IMR-90 (cell line): ENCODE data around the gene PRICKLE2. TPM values are rescaled to one million over a fixed set of nuclear protein-coding genes. Genes with fewer than 3 reads are reported as not detected.

Source experiments
- ATAC-seq: fragments of 200-7000 bp; cut with Tn5 transposase; 2 replicates; pipeline ENCODE4 v1.9.1; 2020; ENCODE audit warnings: low read depth, mild to moderate bottlenecking, moderate library complexity
- BruUV-seq: library from RNA; stranded (reverse); fragments of 400-500 nt; replicated peaks from 2 replicates; lab custom pipeline; 2021; lab: Mats Ljungman, UMichigan
- CTCF ChIA-PET: fragments of 300-600 bp; formaldehyde crosslinking; extraction: SDS; loops from one replicate; lab custom pipeline; 2021; ENCODE audit warnings: antibody characterized with exemption; lab: Yijun Ruan, JAX
- POLR2A ChIA-PET: fragments of 300-600 bp; sonication (Branson Sonifier 250); formaldehyde crosslinking; loops from one replicate; lab custom pipeline; 2022; ENCODE audit warnings: antibody characterized with exemption; ENCODE audit not compliant: unreplicated experiment; lab: Charles Lee
- DNase-seq: peaks from one replicate; pipeline ENCODE4 v3.0.0; 2013
- H2AFZ ChIP-seq: replicated peaks from 2 replicates; pipeline ENCODE3; 2013; ENCODE audit warnings: low read length, mild to moderate bottlenecking; ENCODE audit not compliant: poor library complexity
- H2AK5ac ChIP-seq: 2 replicates; pipeline ENCODE4 v1.6.1; 2013; ENCODE audit warnings: low read depth, low read length, inconsistent platforms
- H2AK9ac ChIP-seq: replicated peaks from 2 replicates; pipeline ENCODE3; 2013; ENCODE audit warnings: mild to moderate bottlenecking, low read depth, low read length, moderate library complexity; ENCODE audit not compliant: poor library complexity
- H2BK120ac ChIP-seq: 2 replicates; pipeline ENCODE4 v1.6.1; 2013; ENCODE audit warnings: low read depth, low read length, inconsistent platforms
- H2BK15ac ChIP-seq: 3 replicates; pipeline ENCODE4 v1.6.1; 2013; ENCODE audit warnings: low read depth, low read length, inconsistent platforms
- H2BK20ac ChIP-seq: 2 replicates; pipeline ENCODE4 v1.6.1; 2013; ENCODE audit warnings: low read depth, mild to moderate bottlenecking, inconsistent platforms, low read length, moderate library complexity
- H2BK5ac ChIP-seq: 2 replicates; pipeline ENCODE4 v1.6.1; 2013; ENCODE audit warnings: mild to moderate bottlenecking, low read depth, low read length, inconsistent platforms; ENCODE audit not compliant: poor library complexity, severe bottlenecking
- H3K14ac ChIP-seq: replicated peaks from 2 replicates; pipeline ENCODE4 v1.6.1; 2013; ENCODE audit warnings: low read depth, low read length, inconsistent platforms
- H3K18ac ChIP-seq: 2 replicates; pipeline ENCODE4 v1.6.1; 2013; ENCODE audit warnings: low read depth, low read length, control low read depth
- H3K23ac ChIP-seq: 2 replicates; pipeline ENCODE4 v1.6.1; 2013; ENCODE audit warnings: low read depth, low read length, inconsistent platforms
- H3K27ac ChIP-seq: 2 replicates; pipeline ENCODE4 v1.5.1; 2013; ENCODE audit warnings: mild to moderate bottlenecking, control low read depth, low read length; ENCODE audit not compliant: insufficient read depth
- H3K27me3 ChIP-seq: 2 replicates; pipeline ENCODE4 v1.6.1; 2013; ENCODE audit warnings: low read length; ENCODE audit not compliant: control insufficient read depth, insufficient read depth
- H3K36me3 ChIP-seq: 2 replicates; pipeline ENCODE4 v1.6.1; 2013; ENCODE audit warnings: low read length, mixed read lengths; ENCODE audit not compliant: control insufficient read depth, insufficient read depth
- H3K4ac ChIP-seq: 2 replicates; pipeline ENCODE4 v1.6.1; 2013; ENCODE audit warnings: low read depth, low read length, inconsistent platforms
- H3K4me1 ChIP-seq: 2 replicates; pipeline ENCODE4 v1.6.1; 2013; ENCODE audit warnings: low read length, mixed read lengths; ENCODE audit not compliant: control insufficient read depth, insufficient read depth
- H3K4me2 ChIP-seq: 2 replicates; pipeline ENCODE4 v1.6.1; 2013; ENCODE audit warnings: low read depth, mild to moderate bottlenecking, control low read depth, low read length, moderate library complexity
- H3K4me3 ChIP-seq: 2 replicates; pipeline ENCODE4 v1.5.1; 2013; ENCODE audit warnings: low read depth, mild to moderate bottlenecking, control low read depth, low read length, moderate library complexity; ENCODE audit not compliant: insufficient read depth
- H3K56ac ChIP-seq: 2 replicates; pipeline ENCODE4 v1.6.1; 2013; ENCODE audit warnings: low read length, inconsistent platforms; ENCODE audit not compliant: insufficient read depth; ENCODE audit errors: extremely low read depth
- H3K79me1 ChIP-seq, 2 experiments: 2 replicates each; pipeline ENCODE4 v1.6.1; 2013; ENCODE audit warnings: low read length in 2 of 2, inconsistent platforms in 1 of 2, low read depth in 1 of 2
- H3K9ac ChIP-seq: 2 replicates; pipeline ENCODE4 v1.6.1; 2013; ENCODE audit warnings: low read depth, low read length, control low read depth
- H3K9me1 ChIP-seq: 2 replicates; pipeline ENCODE4 v1.6.1; 2013; ENCODE audit warnings: low read length, inconsistent platforms; ENCODE audit not compliant: insufficient read depth
- H3K9me3 ChIP-seq: 2 replicates; pipeline ENCODE4 v1.6.1; 2013; ENCODE audit warnings: low read length; ENCODE audit not compliant: control insufficient read depth, insufficient read depth
- H4K20me1 ChIP-seq: 2 replicates; pipeline ENCODE4 v1.6.1; 2013; ENCODE audit warnings: low read length, inconsistent platforms; ENCODE audit not compliant: insufficient read depth
- H4K5ac ChIP-seq: 2 replicates; pipeline ENCODE4 v1.6.1; 2013; ENCODE audit warnings: mild to moderate bottlenecking, low read depth, low read length, control low read depth
- H4K8ac ChIP-seq, 2 experiments: 2 replicates each; pipeline ENCODE4 v1.6.1; 2013; ENCODE audit warnings: low read depth in 2 of 2, low read length in 2 of 2, control low read depth in 1 of 2, inconsistent platforms in 1 of 2
- H4K91ac ChIP-seq: 2 replicates; pipeline ENCODE4 v1.6.1; 2013; ENCODE audit warnings: low read depth, low read length, inconsistent platforms; ENCODE audit not compliant: insufficient read depth
- ELK1 ChIP-seq: fragments of 150-350 bp; IDR thresholded peaks from 2 replicates; pipeline ENCODE4 v1.6.1; 2016; ENCODE audit warnings: low read depth, mild to moderate bottlenecking, low read length, moderate library complexity, borderline replicate concordance
- MAFK ChIP-seq: IDR thresholded peaks from 2 replicates; pipeline ENCODE4 v1.6.1; 2012; ENCODE audit warnings: low read depth, low read length, improper control_type of control experiment
- WGBS, 2 experiments: methylation state at CpG; one replicate each; pipeline versions ENCODE4 v1.1.5 to v1.1.7; 2013; ENCODE audit warnings: missing lambda C conversion rate in 2 of 2; ENCODE audit not compliant: insufficient read length in 1 of 2; ENCODE audit errors: extremely low coverage in 2 of 2; 5-methylcytosine and 5-hydroxymethylcytosine counted together
- dilution Hi-C: fragments of 300-500 bp; cut with HindIII; formaldehyde crosslinking; loops from one replicate; pipeline ENCODE4 v1.14.3; 2018; ENCODE audit warnings: low sequenced_read_pairs; ENCODE audit not compliant: unreplicated experiment
- in situ Hi-C: fragments of 300-500 bp; cut with MboI; formaldehyde crosslinking; loops from 3 replicates; pipeline ENCODE4 v1.14.3; 2019; ENCODE audit warnings: low sequenced_read_pairs, inconsistent platforms, mixed read lengths
- intact Hi-C: fragments of 100-400 bp; cut with micrococcal nuclease; formaldehyde crosslinking; loops from 2 replicates; pipeline ENCODE4 v1.10.0; 2022
- polyA plus RNA-seq, 3 experiments: library from polyadenylated mRNA; depleted of rRNA; stranded (reverse); fragments of >200 nt; gene quantifications; 2 replicates each; pipeline ENCODE4 v1.2.3, GENCODE V29; 2012; ENCODE audit warnings: low replicate concordance in 1 of 3
- total RNA-seq: library from RNA; depleted of rRNA; stranded (reverse); fragments of >200 nt; gene quantifications from 2 replicates; pipeline ENCODE4 v1.2.3, GENCODE V29; 2012

PRICKLE2 gene
- total and polyA plus RNA-seq, 2 of the 4 experiments (the other 2 are of a cell fraction): 4.1 to 14.2 TPM

- H3K4me1 ChIP-seq: peaks cover 33% of the 10 kb centered on the region
- no peak overlapping the region for H3K4me3 ChIP-seq
- H3K9me1 ChIP-seq: peaks cover 37% of the 10 kb centered on the region
- peaks cover 3% of the 10 kb centered on the region; the same call in 1 of the 2 replicates for H3K36me3 ChIP-seq
- POLR2A ChIA-PET: no interaction called here
- BruUV-seq: no TSS peak
- H3K4me2 ChIP-seq: peak overlapping the region; percentile 6; the same call in 1 of the 2 replicates
- dilution Hi-C loops (no loop called here), in situ Hi-C loops (no loop called here), intact Hi-C loops (loop anchor here (5.0 kb wide), 1 partner anchor 156 kb away; no protein-coding TSS in a partner anchor)
- H3K27me3 ChIP-seq: no peaks in the 10 kb centered on the region
- WGBS, 2 experiments: no CpG with 5 or more reads among the region's 2 CpGs
- H2BK5ac ChIP-seq: peak overlapping the region; percentile 71
- CTCF ChIA-PET: interaction anchor here (1.3 kb wide), 1 partner anchor 36 kb away, joined by 3 read pairs; no protein-coding TSS in a partner anchor
- H4K20me1 ChIP-seq: peaks cover 5% of the 10 kb centered on the region
- peak overlapping the region; percentile 35 for H2AK9ac ChIP-seq
- H3K18ac ChIP-seq: peak overlapping the region; percentile 26; the same call in 1 of the 2 replicates
- peak overlapping the region; percentile 77; the same call in 1 of the 2 replicates for H3K56ac ChIP-seq
- H2AFZ ChIP-seq: no peak overlapping the region
- no peak; the same call in 1 of the 2 replicates for ATAC-seq
- H3K9ac ChIP-seq: peak overlapping the region; percentile 5; the same call in 1 of the 2 replicates
- H2AK5ac ChIP-seq: peak overlapping the region; percentile 56; the same call in 1 of the 2 replicates
- no peaks in the 10 kb centered on the region for H3K9me3 ChIP-seq
- peak overlapping the region; percentile 72 for H4K91ac ChIP-seq
- peak overlapping the region; percentile 70 for H3K27ac ChIP-seq
- DNase-seq: no peak
- peak overlapping the region; percentile 3 to 86; a peak in 2 of 4 replicates for H4K8ac ChIP-seq
- H3K4ac ChIP-seq: peak overlapping the region; percentile 94
- peak overlapping the region; percentile 92 for H2BK120ac ChIP-seq
- H3K14ac ChIP-seq: peak overlapping the region; percentile 60
- peaks cover 27 to 78% of the 10 kb centered on the region in 2 experiments for H3K79me1 ChIP-seq
- TF ChIP-seq MAFK (peak; percentile 95), ELK1 (no peak)
- peak overlapping the region; percentile 53; the same call in 2 of the 3 replicates for H2BK15ac ChIP-seq
- peak overlapping the region; percentile 82 for H2BK20ac ChIP-seq
- H3K23ac ChIP-seq: peak overlapping the region; percentile 90; the same call in 1 of the 2 replicates
- H4K5ac ChIP-seq: peak overlapping the region; percentile 10; the same call in 1 of the 2 replicates
Measured at GRCh38 chr3:64186667-64187064, 38.6 kb downstream of the PRICKLE2 start.
